Smooth muscle cell (in vitro differentiated cells): ENCODE data around the gene CROCC2. TPM values are rescaled to one million over a fixed set of nuclear protein-coding genes. Genes with fewer than 3 reads are reported as not detected.

ENCODE experiments used
- DNase-seq: peaks from one replicate; lab custom pipeline; 2025; ENCODE audit not compliant: unreplicated experiment; lab: John Stamatoyannopoulos, UW
- H2AFZ ChIP-seq: fragments of 200-600 bp; sonication (generic); 2 replicates; pipeline ENCODE4 v1.6.0; 2016; ENCODE audit warnings: antibody characterized with exemption, low read depth, mild to moderate bottlenecking
- H3F3A ChIP-seq: fragments of 200-600 bp; sonication (generic); 2 replicates; pipeline ENCODE4 v1.6.0; 2017; ENCODE audit warnings: antibody characterized with exemption, low read depth
- H3K27ac ChIP-seq: fragments of 200-600 bp; sonication (generic); 2 replicates; pipeline ENCODE4 v1.5.1; 2016; ENCODE audit warnings: low read depth, mild to moderate bottlenecking
- H3K27me3 ChIP-seq: fragments of 200-600 bp; sonication (generic); 2 replicates; pipeline ENCODE4 v1.6.1; 2016; ENCODE audit warnings: low read depth, mild to moderate bottlenecking
- H3K36me3 ChIP-seq: fragments of 200-600 bp; sonication (generic); 2 replicates; pipeline ENCODE4 v1.5.1; 2016; ENCODE audit warnings: low read depth
- H3K4me1 ChIP-seq: fragments of 200-600 bp; sonication (generic); 2 replicates; pipeline ENCODE4 v1.5.1; 2016; ENCODE audit warnings: low read depth
- H3K4me2 ChIP-seq: fragments of 200-600 bp; sonication (generic); 2 replicates; pipeline ENCODE4 v1.6.0; 2016; ENCODE audit warnings: mild to moderate bottlenecking
- H3K4me3 ChIP-seq: fragments of 200-600 bp; sonication (generic); 2 replicates; pipeline ENCODE4 v1.5.1; 2016; ENCODE audit warnings: mild to moderate bottlenecking
- H3K79me2 ChIP-seq: fragments of 200-600 bp; sonication (generic); 2 replicates; pipeline ENCODE4 v1.6.0; 2016; ENCODE audit warnings: low read depth, mild to moderate bottlenecking
- H3K9ac ChIP-seq: fragments of 200-600 bp; sonication (generic); 2 replicates; pipeline ENCODE4 v1.6.0; 2016; ENCODE audit warnings: low read depth
- H3K9me3 ChIP-seq: fragments of 200-600 bp; sonication (generic); replicated peaks from 2 replicates; pipeline ENCODE4 v1.5.1; 2016; ENCODE audit warnings: low read depth
- H4K20me1 ChIP-seq: fragments of 200-600 bp; sonication (generic); 2 replicates; pipeline ENCODE4 v1.6.0; 2016; ENCODE audit warnings: low read depth
- WGBS: methylation state at CpG from one replicate; pipeline ENCODE4 v1.1.7; 2016; ENCODE audit warnings: low lambda C conversion rate; 5-methylcytosine and 5-hydroxymethylcytosine counted together
- polyA plus RNA-seq: library from polyadenylated mRNA; unstranded; fragments of >200 nt; fragmentation: Nextera tagmentation; extraction: Ambion mirVana; gene quantifications from 2 replicates; pipeline ENCODE4 v1.2.1, GENCODE V29; 2016
- total RNA-seq: library from RNA; depleted of rRNA; stranded (reverse); fragments of >200 nt; gene quantifications from 2 replicates; pipeline ENCODE4 v1.2.3, GENCODE V29; 2014
- TF ChIP-seq, protein P1 (sequence below): fragments of 200-600 bp; sonication (generic); IDR thresholded peaks from 2 replicates; pipeline ENCODE4 v1.5.1; 2017; ENCODE audit warnings: borderline replicate concordance, mild to moderate bottlenecking, antibody characterized with exemption; ENCODE audit not compliant: insufficient read depth, poor library complexity, severe bottlenecking

Gene CROCC2
- total and polyA plus RNA-seq, 2 experiments from 2014 or later, result not detected

GRCh38 chr2:240952496-240953246 is 46.5 kb downstream of the CROCC2 start:
- TF ChIP-seq, protein P1, sequence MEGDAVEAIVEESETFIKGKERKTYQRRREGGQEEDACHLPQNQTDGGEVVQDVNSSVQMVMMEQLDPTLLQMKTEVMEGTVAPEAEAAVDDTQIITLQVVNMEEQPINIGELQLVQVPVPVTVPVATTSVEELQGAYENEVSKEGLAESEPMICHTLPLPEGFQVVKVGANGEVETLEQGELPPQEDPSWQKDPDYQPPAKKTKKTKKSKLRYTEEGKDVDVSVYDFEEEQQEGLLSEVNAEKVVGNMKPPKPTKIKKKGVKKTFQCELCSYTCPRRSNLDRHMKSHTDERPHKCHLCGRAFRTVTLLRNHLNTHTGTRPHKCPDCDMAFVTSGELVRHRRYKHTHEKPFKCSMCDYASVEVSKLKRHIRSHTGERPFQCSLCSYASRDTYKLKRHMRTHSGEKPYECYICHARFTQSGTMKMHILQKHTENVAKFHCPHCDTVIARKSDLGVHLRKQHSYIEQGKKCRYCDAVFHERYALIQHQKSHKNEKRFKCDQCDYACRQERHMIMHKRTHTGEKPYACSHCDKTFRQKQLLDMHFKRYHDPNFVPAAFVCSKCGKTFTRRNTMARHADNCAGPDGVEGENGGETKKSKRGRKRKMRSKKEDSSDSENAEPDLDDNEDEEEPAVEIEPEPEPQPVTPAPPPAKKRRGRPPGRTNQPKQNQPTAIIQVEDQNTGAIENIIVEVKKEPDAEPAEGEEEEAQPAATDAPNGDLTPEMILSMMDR, result no peak
- no peak overlapping the region for H2AFZ ChIP-seq
- H3K9me3 ChIP-seq, result no peaks in the 10 kb centered on the region
- 89% methylated on average over 14 of the region's 14 CpGs for WGBS
- no peak overlapping the region for H3K27ac ChIP-seq
- H3F3A ChIP-seq, result no peaks in the 10 kb centered on the region
- H3K79me2 ChIP-seq, result no peaks in the 10 kb centered on the region
- no peaks in the 10 kb centered on the region for H3K4me1 ChIP-seq
- H3K27me3 ChIP-seq, result no peaks in the 10 kb centered on the region
- no peak overlapping the region for H3K9ac ChIP-seq
- no peak overlapping the region for H3K4me2 ChIP-seq
- H4K20me1 ChIP-seq, result no peaks in the 10 kb centered on the region
- H3K36me3 ChIP-seq, result no peaks in the 10 kb centered on the region
- no peak for DNase-seq
- H3K4me3 ChIP-seq, result no peak overlapping the region

GRCh38 chr2:240953426-240954410 is 47.6 kb downstream of the CROCC2 start:
- Histone ChIP-seq H3K9ac (no peak overlapping the region), H3K79me2 (no peaks in the 10 kb centered on the region), H3K4me2 (no peak overlapping the region), H3K4me3 (no peak overlapping the region), H3K36me3 (no peaks in the 10 kb centered on the region), H3K4me1 (no peaks in the 10 kb centered on the region), H3K27me3 (no peaks in the 10 kb centered on the region), H3K27ac (no peak overlapping the region), H3K9me3 (no peaks in the 10 kb centered on the region), H3F3A (no peaks in the 10 kb centered on the region), H4K20me1 (no peaks in the 10 kb centered on the region), H2AFZ (no peak overlapping the region)
- TF ChIP-seq, protein P1, result no peak
- DNase-seq, result no peak
- WGBS, result 92% methylated on average over 14 of the region's 14 CpGs

- H3K27ac ChIP-seq, result no peak overlapping the region
- H3K9me3 ChIP-seq, result no peaks in the 10 kb centered on the region
- DNase-seq, result no peak
- H3K79me2 ChIP-seq, result no peaks in the 10 kb centered on the region
- H4K20me1 ChIP-seq, result no peaks in the 10 kb centered on the region
- no peak overlapping the region for H3K4me3 ChIP-seq
- H3K4me1 ChIP-seq, result no peaks in the 10 kb centered on the region
- 61% methylated on average over 15 of the region's 15 CpGs for WGBS
- no peak overlapping the region for H3K9ac ChIP-seq
- no peaks in the 10 kb centered on the region for H3K36me3 ChIP-seq
- H3K27me3 ChIP-seq, result no peaks in the 10 kb centered on the region
- TF ChIP-seq, protein P1, result no peak
- no peak overlapping the region for H3K4me2 ChIP-seq
- H2AFZ ChIP-seq, result no peak overlapping the region
- H3F3A ChIP-seq, result no peaks in the 10 kb centered on the region
Measured at GRCh38 chr2:240954436-240955305, 48.5 kb downstream of the CROCC2 start.
